Vagina (tissue), 2 donors: ENCODE data around the gene UQCR11. TPM values are rescaled to one million over a fixed set of nuclear protein-coding genes. Genes with fewer than 3 reads are reported as not detected.
A peak's percentile ranks its signal among the peaks of the same experiment; 100 is the strongest.

Experiments used
- DNase-seq, 2 donors: peaks; one replicate each; pipeline ENCODE4 v3.0.0-alpha.2; 2017; ENCODE audit errors: extremely low spot score in 2 of 2
- H3K27ac ChIP-seq: fragments of 200-600 bp; sonication (generic); one replicate; pipeline ENCODE4 v1.5.1; 2019
- H3K27me3 ChIP-seq: fragments of 200-600 bp; sonication (generic); one replicate; pipeline ENCODE4 v1.5.1; 2019
- H3K36me3 ChIP-seq, 2 donors: fragments of 200-600 bp; sonication (generic); one replicate each; pipeline ENCODE4 v1.5.1; 2017 to 2019
- H3K4me1 ChIP-seq: fragments of 200-600 bp; sonication (generic); one replicate; pipeline ENCODE4 v1.5.1; 2019
- H3K4me3 ChIP-seq, 2 donors: fragments of 200-600 bp; sonication (generic); 1 replicate in 1 of 2; 2 replicates in 1 of 2; pipeline ENCODE4 v1.5.1; 2016 to 2019
- H3K9me3 ChIP-seq: fragments of 200-600 bp; sonication (generic); one replicate; pipeline ENCODE4 v1.5.1; 2019
- POLR2A ChIP-seq, 2 donors: fragments of 450-650 bp; IDR thresholded peaks; one replicate each; pipeline ENCODE4 v1.6.1; 2017; ENCODE audit warnings: antibody characterized with exemption in 2 of 2, mild to moderate bottlenecking in 2 of 2, moderate library complexity in 2 of 2
- POLR2AphosphoS5 ChIP-seq, 2 donors: sonication (generic); formaldehyde crosslinking; IDR thresholded peaks; one replicate each; pipeline ENCODE4 v1.9.0; 2017; ENCODE audit warnings: antibody characterized with exemption in 2 of 2, mild to moderate bottlenecking in 2 of 2, low read depth in 1 of 2; ENCODE audit not compliant: insufficient read depth in 1 of 2
- intact Hi-C: fragments of 100-400 bp; cut with DNase I; formaldehyde crosslinking; loops from one replicate; pipeline ENCODE4 v1.15.1; 2023
- total RNA-seq: library from RNA; depleted of rRNA; stranded (reverse); fragments of >200 nt; gene quantifications from one replicate; pipeline ENCODE4 v1.2.3, GENCODE V29; 2016
- TF ChIP-seq, protein P1 (sequence below), 3 experiments: fragments of 450-650 bp in 2 of 3; fragments of 200-600 bp in 1 of 3; sonication (generic) in 1 of 3; IDR thresholded peaks; one replicate each; pipeline ENCODE4 v1.5.1; 2017 to 2019; ENCODE audit warnings: antibody characterized with exemption in 3 of 3, mild to moderate bottlenecking in 2 of 3, moderate library complexity in 2 of 3

The UQCR11 gene
- 79.8 TPM for total RNA-seq

- Histone ChIP-seq H3K9me3 (no peaks in the 10 kb centered on the region), H3K27me3 (no peaks in the 10 kb centered on the region), H3K4me3 (peak within 1 kb of the TSS; percentile 75 to 99), H3K4me1 (peaks cover 40% of the 10 kb centered on the region), H3K36me3 (peaks cover 0 to 5% of the 10 kb centered on the region in 2 donors), H3K27ac (peak within 1 kb of the TSS; percentile 83)
- DNase-seq, result peak in 1 of 2 donors; percentile 97
- TF ChIP-seq, protein P1, sequence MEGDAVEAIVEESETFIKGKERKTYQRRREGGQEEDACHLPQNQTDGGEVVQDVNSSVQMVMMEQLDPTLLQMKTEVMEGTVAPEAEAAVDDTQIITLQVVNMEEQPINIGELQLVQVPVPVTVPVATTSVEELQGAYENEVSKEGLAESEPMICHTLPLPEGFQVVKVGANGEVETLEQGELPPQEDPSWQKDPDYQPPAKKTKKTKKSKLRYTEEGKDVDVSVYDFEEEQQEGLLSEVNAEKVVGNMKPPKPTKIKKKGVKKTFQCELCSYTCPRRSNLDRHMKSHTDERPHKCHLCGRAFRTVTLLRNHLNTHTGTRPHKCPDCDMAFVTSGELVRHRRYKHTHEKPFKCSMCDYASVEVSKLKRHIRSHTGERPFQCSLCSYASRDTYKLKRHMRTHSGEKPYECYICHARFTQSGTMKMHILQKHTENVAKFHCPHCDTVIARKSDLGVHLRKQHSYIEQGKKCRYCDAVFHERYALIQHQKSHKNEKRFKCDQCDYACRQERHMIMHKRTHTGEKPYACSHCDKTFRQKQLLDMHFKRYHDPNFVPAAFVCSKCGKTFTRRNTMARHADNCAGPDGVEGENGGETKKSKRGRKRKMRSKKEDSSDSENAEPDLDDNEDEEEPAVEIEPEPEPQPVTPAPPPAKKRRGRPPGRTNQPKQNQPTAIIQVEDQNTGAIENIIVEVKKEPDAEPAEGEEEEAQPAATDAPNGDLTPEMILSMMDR (IDR thresholded peaks at IDR 0.05), result peak in 2 of 3 experiments; percentile 34 to 48
- TF ChIP-seq POLR2A (IDR thresholded peaks at IDR 0.05) (no peak), POLR2AphosphoS5 (IDR thresholded peaks at IDR 0.05; ENCODE audit: insufficient read depth in 1 of 2, low read depth in 1 of 2) (peak; percentile 70 to 72)
- intact Hi-C loops, result loop anchor here (2.0 kb wide), 1 partner anchor 47 kb away; the partner anchor contains the start of gene TCF3
These were observed at the start of gene UQCR11 for GRCh38 chr19:1605236-1606137. TSS of gene UQCR11 (minus strand) at chr19:1605462. CDS start at chr19:1605409, 53 bp downstream.

- no peaks in the 10 kb centered on the region for H3K36me3 ChIP-seq
- no peaks in the 10 kb centered on the region for H3K9me3 ChIP-seq
- H3K27ac ChIP-seq, result no peak overlapping the region
- DNase-seq, result no peak
- H3K4me3 ChIP-seq, result no peak overlapping the region
- H3K27me3 ChIP-seq, result no peaks in the 10 kb centered on the region
- intact Hi-C loops, result no loop called here
- peaks cover 30% of the 10 kb centered on the region for H3K4me1 ChIP-seq
- no peak for TF ChIP-seq POLR2AphosphoS5 (IDR thresholded peaks at IDR 0.05; ENCODE audit: insufficient read depth in 1 of 2, low read depth in 1 of 2)
- TF ChIP-seq, protein P1 (IDR thresholded peaks at IDR 0.05), result no peak
These were observed 49.0 kb upstream of the UQCR11 start for GRCh38 chr19:1654178-1654792.

GRCh38 chr19:1653300-1653628 is 48.0 kb upstream of the UQCR11 start:
- TF ChIP-seq POLR2A (IDR thresholded peaks at IDR 0.05), result no peak
- TF ChIP-seq, protein P1 (IDR thresholded peaks at IDR 0.05), result no peak
- no peak for TF ChIP-seq POLR2AphosphoS5 (IDR thresholded peaks at IDR 0.05; ENCODE audit: insufficient read depth in 1 of 2, low read depth in 1 of 2)
- H3K4me3 ChIP-seq, result peak overlapping the region; percentile 57 to 69
- intact Hi-C loops, result loop anchor here (2.0 kb wide), 1 partner anchor 46 kb away; no protein-coding TSS in a partner anchor
- H3K9me3 ChIP-seq, result no peaks in the 10 kb centered on the region
- H3K27ac ChIP-seq, result peak overlapping the region; percentile 100
- no peak for DNase-seq
- peaks cover 31% of the 10 kb centered on the region for H3K4me1 ChIP-seq
- H3K36me3 ChIP-seq, result no peaks in the 10 kb centered on the region
- H3K27me3 ChIP-seq, result no peaks in the 10 kb centered on the region

- no peaks in the 10 kb centered on the region for H3K36me3 ChIP-seq
- H3K4me1 ChIP-seq, result peaks cover 31% of the 10 kb centered on the region
- no peaks in the 10 kb centered on the region for H3K9me3 ChIP-seq
- H3K27ac ChIP-seq, result peak within 1 kb of the TSS; percentile 100
- peak within 1 kb of the TSS; percentile 57 to 91 for H3K4me3 ChIP-seq
- intact Hi-C loops, result loop anchor here (2.0 kb wide), 1 partner anchor 46 kb away; no protein-coding TSS in a partner anchor
- H3K27me3 ChIP-seq, result no peaks in the 10 kb centered on the region
- TF ChIP-seq POLR2AphosphoS5 (IDR thresholded peaks at IDR 0.05; ENCODE audit: insufficient read depth in 1 of 2, low read depth in 1 of 2) (peak; percentile 84 to 93), POLR2A (IDR thresholded peaks at IDR 0.05) (no peak)
- TF ChIP-seq, protein P1 (IDR thresholded peaks at IDR 0.05), result peak in 1 of 3 experiments; percentile 12
- peak in 1 of 2 donors; percentile 99 for DNase-seq
These were observed 47.4 kb upstream of the UQCR11 start, which contains the start of gene TCF3 for GRCh38 chr19:1652471-1653299. TSS of gene TCF3 (minus strand) at chr19:1652615. CDS start at chr19:1650248, 2,367 bp downstream.
